DMS 273 treated with DMSO at 0.1 percent for 48 hours (cell line): Measurements from ENCODE around the gene DCAF17.
"Not testable (repeated sequence)": the region's sequence is repeated elsewhere in the genome, so short reads cannot be mapped to it uniquely, and the experiment has no call there.

Source experiments
- DNase-seq: peaks from one replicate; lab custom pipeline; 2025; lab: John Stamatoyannopoulos, UW

The DCAF17 gene

DNA sequence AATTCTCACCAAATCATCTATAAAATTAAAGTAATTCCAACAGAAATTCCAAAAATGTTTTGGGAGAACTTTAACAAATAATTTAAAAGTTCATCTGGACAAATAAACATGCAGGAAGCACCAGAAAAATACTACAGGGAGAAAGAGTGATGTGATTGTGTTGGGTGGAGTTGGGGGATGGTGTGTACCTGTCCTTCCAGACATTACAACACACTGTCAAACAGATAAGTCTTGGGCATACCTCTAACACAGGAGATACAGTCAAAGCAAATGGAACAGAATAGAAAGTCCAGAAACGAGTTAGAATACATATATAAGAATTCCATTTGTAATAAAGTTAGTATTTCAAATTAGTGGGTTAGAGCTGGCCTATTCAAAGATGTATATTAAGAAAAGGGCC, 22.8 kb upstream of the DCAF17 start:
- DNase-seq = no peak

DNA sequence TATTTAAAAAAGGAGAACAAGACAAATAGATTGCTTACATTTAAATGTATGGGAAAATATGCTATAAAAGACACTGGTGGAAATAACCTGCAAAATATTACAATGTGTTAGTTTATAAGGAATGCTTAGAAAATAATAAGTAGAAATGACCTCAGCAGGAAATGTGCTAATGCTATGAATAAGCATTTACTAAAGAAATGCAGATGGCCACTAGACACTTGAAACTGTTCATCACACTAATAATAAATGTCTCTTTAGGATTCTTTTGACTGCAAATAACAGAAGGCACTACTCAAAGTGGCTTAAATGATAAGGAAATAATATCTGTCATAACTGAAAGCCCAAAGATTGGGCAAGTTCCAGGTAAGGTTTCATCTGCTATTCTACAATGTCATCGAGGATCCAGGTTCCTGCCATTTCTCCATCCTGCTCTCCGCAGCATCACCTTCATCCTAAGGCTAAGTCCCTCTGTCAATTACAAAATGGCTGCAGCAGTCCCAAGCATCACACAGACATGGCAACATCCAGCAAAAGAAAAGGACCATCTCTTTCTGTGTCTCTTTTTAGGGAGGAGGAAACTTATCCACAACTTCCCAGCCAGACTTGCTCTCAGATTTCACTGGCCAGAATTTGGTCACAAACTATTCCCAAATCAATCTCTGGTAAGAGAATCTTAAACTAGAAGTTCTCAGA, 22.1 kb upstream of the DCAF17 start:
- DNase-seq = no peak

DNA sequence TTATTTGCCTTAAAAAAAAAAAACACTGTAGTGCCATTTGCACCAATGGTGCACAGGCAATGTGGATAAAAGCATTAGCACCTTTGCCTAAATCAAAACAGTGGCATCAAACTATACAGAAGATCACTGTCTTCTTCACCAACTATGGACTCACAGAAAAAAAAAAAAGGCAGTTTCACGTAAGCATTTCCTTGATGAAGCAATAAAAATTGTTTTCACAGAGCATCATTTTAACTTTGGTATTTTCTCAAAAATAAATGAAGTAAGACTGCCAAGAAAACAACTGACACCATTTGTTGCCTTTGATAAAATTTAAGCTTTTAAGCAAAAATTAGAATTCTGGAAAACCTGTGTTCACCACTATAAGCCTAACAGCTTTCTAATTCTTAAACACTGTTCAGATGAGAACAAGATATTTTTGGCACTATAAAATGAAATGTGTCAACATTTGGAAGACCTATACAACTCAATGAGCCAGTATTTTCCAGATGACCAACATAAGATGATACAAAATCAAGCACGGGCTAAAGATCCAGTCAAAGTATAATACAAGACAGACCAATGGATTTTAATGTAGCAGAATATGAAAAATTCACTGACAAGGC, 21.4 kb upstream of the DCAF17 start:
- no peak for DNase-seq

DNA sequence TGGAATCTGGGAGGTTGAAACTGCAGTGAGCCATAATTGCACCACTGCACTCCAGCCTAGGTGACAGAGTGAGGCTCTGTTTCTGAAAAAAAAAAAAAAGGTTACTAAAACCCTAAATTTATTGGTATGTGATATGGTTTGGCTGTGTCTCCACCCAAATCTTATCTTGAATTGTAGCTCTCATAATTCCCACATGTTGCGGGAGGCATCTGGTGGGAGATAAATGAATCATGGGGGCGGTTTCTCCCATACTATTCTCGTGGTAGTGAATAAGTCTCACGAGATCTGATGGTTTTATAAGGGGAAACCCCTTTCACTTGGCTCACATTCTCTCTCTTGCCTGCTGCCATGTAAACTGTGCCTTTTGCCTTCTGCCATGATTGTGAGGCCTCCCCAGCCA, 19.4 kb upstream of the DCAF17 start:
- DNase-seq = not testable (repeated sequence)

DNA sequence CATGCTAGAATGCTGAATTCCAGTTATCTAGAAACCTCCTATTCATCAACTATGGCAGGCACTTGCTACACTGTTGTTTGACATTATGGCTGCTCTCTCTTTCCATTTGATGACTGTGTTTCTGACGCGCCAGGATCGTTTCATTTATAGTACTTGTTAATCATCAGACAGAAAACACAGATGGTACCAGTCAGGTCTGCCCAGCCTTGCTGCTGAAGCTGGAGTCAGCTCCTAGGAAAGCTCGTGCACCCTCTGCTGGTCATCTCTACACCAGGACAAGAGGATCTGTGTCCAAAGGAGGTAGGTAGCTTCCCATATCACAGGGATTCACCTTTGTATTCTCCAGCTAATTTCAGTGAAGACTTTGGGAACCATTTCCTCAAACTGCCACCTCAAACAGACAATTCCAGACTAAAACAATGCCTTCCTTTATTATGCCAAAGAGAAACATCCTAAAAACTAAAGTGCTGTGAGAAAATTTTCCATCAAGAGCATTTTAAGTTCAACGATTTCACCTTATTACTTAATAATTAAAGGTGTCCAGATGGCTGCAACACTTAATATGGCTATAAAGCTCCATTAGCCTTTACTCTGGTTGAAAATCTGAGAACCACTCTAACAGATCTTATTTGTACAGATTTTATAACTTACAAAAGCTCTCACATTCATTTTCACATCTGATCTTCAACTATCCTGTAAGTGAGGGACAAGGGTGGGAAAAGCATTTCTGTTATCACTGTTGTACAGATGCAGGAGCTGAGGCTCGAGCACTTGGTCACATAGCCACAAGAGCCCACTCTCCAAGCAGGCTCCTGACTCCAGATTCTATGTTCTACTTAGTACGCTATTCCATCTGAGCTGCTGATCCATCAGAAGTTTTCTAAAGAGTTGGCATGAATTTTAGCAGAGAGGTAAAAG, 17.8 kb upstream of the DCAF17 start:
- peak; percentile 95 for DNase-seq

DNA sequence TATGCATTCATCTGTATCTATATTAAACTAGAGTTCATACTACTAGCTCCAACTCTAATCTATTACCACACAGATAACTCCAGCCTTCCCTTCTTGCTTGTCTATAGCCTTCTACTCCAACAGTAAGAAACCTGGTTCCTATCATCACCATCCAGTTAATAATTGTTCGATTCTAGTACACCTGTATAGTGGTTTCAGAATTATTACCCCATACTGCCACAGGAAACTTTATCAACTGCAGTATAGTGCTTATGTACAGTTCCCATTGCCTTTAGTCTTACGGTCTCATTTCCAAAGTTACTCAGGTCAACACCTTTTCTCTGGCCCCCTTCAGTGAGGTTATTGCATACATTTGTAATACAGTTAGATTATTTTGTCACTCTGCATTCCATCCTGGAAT, 14.7 kb upstream of the DCAF17 start:
- DNase-seq = no peak

DNA sequence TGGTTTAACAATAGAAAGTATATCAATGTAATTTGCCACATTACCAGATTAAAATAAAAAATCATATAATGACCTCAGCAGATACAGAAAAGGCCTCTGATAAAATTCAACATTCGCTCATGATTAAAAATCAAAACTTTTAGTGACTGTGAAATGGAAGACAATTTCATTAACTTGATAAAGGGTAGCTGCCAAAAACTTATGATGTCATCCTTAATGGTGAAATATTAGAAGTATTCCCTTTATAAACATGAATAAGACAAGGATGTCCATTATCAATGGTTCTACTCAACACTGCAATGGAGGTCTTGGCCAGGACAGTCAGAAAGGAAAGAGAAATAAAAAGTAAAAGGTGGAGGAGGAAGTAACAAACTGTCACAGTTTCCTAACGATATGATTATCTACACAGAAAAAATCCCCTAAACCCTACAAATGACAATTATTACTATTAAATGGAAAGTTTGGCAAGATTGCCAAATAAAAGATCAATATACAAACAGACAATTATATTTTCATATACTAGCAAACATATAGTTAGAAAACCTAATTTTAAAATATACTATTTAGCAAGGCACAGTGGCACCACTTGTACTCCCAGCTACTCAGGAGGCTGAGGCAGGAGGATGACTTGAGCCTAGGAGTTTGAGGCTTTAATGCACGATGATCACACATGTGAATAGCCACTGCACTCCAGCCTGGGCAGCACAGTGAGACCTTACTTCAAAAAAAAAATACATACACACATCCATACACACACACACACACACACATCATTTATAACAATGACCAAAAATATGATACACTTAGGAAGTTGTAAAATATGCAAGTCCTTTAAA, 13.1 kb upstream of the DCAF17 start:
- DNase-seq = no peak

DNA sequence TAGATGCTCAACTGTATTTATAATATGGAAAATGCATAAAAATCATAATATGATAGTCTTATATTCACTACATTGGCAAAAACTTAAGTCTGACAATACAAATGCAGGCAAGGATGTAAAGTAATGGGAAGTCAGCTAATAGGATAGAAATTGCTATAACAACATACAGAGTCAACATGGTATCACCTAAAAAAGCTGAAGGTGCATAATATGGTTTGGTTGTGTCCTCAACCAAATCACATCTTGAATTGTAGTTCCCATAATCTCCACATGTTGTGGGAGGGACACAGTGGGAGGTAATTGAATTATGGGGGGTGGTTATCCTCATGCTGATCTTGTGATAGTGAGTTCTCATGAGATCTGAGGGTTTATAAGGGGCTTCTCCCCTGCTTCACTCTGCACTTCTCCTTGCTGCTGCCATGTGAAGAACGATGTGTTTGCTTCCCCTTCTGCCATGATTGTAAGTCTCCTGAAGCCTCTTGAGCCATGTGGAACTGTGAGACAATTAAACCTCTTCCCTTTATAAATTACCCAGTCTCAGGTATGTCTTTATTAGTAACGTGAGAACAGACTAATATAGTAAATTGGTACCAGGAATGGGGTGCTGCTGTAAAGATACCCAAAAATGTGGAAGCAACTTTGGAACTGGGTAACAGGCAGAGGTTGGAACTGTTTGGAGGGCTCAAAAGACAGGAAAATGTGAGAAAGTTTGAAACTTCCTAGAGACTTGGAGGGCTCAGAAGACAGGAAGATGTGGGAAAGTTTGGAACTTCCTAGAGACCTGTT, 11.1 kb upstream of the DCAF17 start:
- not testable (repeated sequence) for DNase-seq

DNA sequence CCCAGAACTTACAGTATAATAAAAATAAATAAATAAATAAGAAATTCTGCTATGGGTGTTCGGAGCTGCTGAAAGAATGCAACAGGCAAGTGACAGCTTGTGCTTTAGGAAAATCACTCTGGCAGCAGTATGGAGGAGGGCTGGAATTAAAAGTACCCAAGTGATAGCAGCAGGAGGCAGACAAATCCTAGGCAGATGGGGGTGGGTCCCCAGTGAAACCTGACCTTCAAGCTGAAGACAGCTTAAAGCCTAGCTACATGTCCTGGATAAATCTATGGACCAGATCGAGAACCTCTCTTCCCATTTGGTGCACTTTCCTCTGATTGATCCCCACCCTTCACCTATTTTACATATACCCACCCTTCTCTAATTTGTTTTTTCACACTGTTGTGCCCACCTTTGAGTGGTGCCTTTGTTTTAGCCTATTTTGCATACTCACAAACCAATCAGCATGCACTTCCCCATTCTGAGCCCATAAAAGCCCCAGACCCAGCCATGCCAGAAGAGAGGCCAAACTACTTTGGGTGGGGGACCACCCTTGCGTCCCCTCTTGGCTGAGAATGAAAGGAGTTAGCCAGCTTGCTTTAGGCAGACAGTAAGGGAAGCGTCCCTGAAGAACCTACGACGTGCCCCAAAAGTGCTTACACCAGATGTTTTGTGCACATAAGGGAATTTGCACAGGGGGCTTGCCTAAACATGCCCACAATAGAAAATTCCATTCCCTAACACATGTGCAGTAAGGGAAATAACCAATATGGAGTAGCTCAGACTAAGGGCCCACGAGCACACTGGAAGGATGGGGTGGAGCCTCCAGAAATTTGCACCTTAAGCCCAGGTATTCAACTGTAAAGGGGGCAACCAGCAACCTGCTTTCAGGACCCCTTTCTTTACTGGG, 3.3 kb upstream of the DCAF17 start:
- peak; percentile 61 for DNase-seq

DNA sequence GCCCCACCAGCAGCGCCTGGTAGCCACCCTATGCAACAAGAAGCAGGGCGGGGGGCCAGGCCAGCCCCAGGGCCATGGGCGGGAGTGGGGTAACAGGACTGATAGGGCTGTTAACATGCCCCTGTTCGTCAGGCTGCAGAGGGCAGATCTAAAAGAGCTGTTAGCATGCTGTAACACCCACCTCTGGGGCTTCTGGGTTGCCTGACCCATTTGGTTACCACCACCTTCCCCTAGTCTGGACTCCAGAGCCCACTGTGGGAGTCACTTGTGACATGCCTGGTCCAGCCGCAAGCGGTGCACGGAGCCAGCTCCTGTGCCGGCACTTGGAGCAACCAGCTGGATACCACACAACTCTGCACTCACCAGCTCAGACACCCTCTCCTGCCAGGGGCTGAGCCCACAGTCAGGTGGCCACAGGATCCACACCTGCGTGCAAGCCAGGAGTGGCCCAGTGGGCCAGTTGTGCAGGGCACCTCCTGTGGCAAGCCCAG, 2.3 kb upstream of the DCAF17 start:
- DNase-seq = no peak

DNA sequence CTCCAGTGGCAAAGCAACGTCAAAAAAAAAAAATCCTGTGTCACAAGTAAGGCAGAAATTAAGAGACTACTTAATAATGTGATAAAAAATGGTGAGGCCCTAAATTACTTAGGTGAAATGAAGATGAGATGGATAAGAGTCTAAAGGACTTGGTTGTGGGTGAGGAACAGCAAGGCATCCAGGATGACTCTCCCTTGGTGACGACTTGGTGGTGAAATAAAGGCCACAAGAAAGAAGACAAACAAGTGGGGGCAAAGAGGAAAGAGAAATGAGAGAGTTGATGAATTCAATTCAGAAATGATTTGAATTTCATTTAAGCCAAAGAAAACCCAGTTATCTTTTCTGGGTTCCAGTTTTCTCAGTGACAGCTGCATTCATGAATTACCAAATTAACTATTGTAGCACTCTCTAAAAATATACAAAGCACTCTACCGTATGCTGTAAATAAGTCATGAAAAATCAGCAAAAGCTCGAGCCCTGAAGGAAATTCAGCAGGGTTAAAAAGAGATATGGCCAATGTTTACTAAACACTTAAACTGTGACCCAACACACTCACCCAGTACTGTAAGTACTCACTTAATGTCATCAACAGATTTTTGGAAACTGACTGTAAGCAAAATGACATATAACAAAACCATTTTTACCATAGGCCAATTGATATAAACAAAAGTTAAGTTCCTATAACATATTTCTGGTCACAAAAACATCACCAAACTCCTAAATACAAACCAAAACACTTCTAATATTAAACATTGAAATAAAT, 1.6 kb upstream of the DCAF17 start:
- no peak for DNase-seq

DNA sequence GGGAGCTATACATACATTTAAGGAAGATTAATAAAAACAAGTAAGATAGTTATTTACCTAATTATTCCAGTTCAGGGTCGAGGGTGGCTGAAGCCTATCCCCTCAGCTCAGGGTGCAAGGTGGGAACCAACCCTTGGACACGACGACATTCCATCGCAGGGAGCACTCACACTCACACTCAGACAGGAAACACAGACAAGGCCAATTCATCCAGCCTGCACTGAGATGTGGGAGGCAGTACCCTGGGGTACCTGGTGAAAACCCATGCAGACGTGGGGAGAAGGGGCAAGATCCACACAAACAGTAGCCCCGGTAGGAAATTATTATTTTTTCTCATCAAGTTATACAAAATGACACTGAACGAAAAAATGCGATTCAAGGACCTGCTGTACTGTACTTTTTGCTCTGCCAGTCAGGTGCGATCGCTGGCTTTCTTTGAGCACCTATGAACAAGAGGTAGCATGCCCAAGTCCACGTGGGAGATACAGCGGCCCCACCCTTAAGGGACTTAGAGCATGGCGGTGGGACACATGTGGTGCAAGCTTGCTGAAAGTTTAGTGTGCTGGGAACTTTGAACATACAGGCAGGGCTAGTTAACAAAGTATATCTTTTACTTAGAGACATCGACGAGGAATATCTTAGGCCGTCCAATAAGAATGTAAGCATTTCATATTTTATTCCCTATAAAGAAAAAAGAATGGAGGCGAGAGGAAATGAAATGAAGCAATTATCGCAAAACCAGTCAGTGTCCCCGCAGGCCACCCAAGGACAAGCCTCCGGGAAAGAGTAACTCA, 860 bp upstream of the DCAF17 start:
- DNase-seq = peak; percentile 61

DNA sequence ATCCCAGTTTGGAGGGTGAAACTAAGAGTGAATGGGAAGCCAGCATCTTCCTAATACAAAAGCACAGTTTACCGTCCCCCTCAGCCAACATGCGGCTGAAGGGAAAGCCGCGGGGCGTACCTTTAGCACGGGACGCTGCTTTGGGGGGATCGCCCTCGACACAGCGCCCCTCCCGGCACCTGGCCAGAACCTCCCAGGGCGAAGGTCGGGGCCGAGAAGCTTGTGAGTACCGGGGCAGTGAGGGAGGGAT, 338 bp upstream of the DCAF17 start, which contains the start of gene METTL8:
METTL8 (minus strand) TSS at position 228 of the 250 bp plus-strand sequence. CDS start 41,805 bp downstream, outside the sequence.
- no peak for DNase-seq

DNA sequence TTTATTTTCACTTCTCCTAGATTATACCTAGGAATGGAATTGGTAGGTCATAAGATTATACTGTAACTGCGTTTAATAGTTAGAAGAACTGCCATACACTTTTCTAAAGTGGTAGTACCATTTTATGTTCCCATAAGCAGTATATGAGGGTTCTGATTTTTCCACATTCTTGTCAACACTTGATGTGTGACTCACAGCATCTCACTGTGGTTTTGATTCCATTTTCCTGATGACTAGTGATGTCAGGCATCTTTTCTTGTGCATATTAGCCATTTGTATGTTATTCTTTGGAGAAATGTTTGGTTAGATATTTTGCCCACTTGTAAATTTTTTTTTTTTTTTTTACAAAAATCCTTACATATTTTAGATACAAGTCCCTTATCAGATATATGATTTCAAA, 2.3 kb downstream of the DCAF17 start:
- no peak for DNase-seq

DNA sequence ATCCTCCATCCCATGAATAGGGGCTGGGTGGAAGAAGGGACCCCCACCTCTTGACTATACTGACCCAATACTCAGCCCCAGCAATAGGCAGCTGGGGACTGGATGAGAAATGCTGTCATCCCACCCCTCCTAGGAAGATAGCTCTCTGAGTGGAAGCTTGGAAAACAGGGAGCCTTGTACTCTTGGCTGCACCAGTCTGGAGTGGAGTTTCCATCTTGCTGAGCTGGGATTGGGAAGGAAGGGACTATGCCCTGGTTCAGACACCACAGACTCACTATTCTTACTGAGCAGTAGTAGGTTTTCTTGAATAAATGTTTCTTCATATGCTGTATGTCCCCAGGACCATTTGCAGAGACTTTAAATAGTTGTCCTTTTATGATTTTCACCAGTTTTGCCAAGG, 7.4 kb downstream of the DCAF17 start:
- DNase-seq = no peak

DNA sequence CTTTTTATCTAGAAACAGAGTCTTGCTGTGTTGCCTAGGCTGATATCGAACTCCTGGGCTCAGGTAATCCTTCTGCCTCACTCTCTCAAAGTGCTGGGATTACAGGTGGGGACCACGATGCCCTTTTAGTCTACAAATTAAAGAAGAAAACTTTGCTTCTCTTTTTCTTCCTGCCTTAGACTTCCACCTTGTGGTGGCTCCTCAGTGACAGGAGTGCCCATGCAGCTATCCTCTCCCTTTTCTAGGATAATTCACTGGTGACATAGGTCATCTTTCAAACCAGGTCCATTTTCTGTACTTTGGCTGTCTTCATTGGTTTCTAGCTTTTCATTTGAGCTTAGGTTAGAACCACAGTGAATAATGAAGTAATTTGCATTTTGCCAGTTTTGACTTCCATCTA, 13.6 kb downstream of the DCAF17 start:
- no peak for DNase-seq

DNA sequence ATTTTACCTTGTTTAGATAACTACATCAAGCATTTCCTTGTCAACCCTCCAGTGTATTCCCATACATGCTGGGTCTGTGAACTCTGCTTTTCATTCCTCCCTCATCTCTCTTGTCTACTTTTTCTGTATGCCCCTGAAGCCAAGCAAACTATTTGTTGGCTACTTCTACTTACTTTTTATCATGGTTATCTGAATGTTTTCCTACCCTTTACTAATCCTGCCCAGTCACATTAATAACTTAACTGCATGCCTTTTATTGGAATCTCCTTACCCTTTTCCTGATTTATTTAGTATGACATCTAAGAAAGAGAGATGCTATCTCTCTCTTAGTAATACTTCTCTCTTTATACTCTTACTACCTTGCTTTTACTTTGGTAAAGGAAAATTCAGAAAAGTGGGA, 17.0 kb downstream of the DCAF17 start:
- no peak for DNase-seq

DNA sequence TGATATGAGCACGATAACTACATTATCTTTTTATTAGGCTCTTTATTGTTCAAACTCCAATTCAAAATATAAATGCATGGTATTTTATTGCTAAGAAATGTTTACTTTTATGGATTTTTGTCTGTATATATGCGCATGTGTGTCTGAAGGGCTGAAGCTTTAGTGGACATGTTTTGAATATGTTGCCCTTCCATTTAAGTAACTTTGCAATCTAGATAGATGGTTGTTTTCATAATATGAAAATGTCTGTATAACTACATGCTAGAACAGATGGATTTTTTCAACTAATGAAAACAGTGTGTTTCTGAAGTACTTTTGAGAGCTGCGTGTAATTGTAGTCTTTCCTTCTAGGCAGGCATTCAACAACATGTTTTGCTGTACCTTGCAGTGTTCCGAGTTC, 18.7 kb downstream of the DCAF17 start:
- no peak for DNase-seq

DNA sequence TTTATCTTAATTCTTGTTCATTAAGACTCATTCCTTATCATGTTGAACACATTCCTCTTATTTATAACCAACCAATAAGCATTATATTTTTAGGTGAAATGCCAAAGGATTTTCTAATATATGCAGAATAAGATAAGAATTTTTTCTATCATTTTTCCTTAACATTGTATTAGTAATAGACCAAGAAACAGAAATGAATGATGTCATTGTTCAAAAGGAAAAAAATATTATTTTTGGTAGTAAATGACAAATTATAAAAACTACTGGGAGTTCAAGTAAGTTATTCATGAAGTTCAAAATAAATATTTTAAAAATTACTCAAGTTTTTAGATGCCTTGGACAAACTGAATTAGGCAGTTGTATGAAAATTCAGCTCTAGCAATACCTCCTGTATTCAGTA, 25.5 kb downstream of the DCAF17 start:
- DNase-seq = no peak
